Activated CD8-positive, alpha-beta memory T cell treated with anti-CD3 and anti-CD28 coated beads, Interleukin-2, amount 50 U/mL, for 1 hour (primary cell): ENCODE measurements around the gene TRAPPC3.

Experiments used
- DNase-seq: peaks from one replicate; pipeline ENCODE4 v3.0.0-alpha.2; 2020; ENCODE audit errors: extremely low read depth

TRAPPC3 gene

GRCh38 chr1:36126005-36126716 lies 23.1 kb downstream of the TRAPPC3 start:
- no peak for DNase-seq

- no peak for DNase-seq
Measured at GRCh38 chr1:36125129-36125991, 23.9 kb downstream of the TRAPPC3 start, which contains the start of gene COL8A2. Gene COL8A2 (minus strand): TSS chr1:36125222. CDS start chr1:36100242, 24,980 bp downstream.

- DNase-seq, result no peak
Measured at GRCh38 chr1:36124404-36125128, 24.7 kb downstream of the TRAPPC3 start.

GRCh38 chr1:36123356-36123755 lies 25.9 kb downstream of the TRAPPC3 start:
- DNase-seq, result no peak

- no peak for DNase-seq
Measured at GRCh38 chr1:36122062-36123030, 26.9 kb downstream of the TRAPPC3 start.

GRCh38 chr1:36119456-36119855 lies 29.8 kb downstream of the TRAPPC3 start:
- DNase-seq, result no peak

GRCh38 chr1:36118447-36119204 lies 30.7 kb downstream of the TRAPPC3 start:
- no peak for DNase-seq

GRCh38 chr1:36116901-36117300 lies 32.4 kb downstream of the TRAPPC3 start:
- no peak for DNase-seq

GRCh38 chr1:36115931-36116330 lies 33.4 kb downstream of the TRAPPC3 start:
- DNase-seq, result no peak

GRCh38 chr1:36115200-36115669 lies 34.1 kb downstream of the TRAPPC3 start:
- DNase-seq, result no peak

- no peak for DNase-seq
Measured at GRCh38 chr1:36114371-36114770, 34.9 kb downstream of the TRAPPC3 start.

- DNase-seq, result no peak
Measured at GRCh38 chr1:36112823-36113222, 36.5 kb downstream of the TRAPPC3 start.

GRCh38 chr1:36111151-36111550 lies 38.1 kb downstream of the TRAPPC3 start:
- no peak for DNase-seq

- peak; percentile 32 for DNase-seq
Measured at GRCh38 chr1:36109041-36109679, 40.1 kb downstream of the TRAPPC3 start.

GRCh38 chr1:36108314-36108713 lies 41.0 kb downstream of the TRAPPC3 start:
- DNase-seq, result no peak

GRCh38 chr1:36107394-36107793 lies 41.9 kb downstream of the TRAPPC3 start:
- DNase-seq, result no peak

- no peak for DNase-seq
Measured at GRCh38 chr1:36106269-36106668, 43.0 kb downstream of the TRAPPC3 start.

- no peak for DNase-seq
Measured at GRCh38 chr1:36101546-36101945, 47.7 kb downstream of the TRAPPC3 start.

- DNase-seq, result no peak
Measured at GRCh38 chr1:36100376-36100775, 48.9 kb downstream of the TRAPPC3 start.
